ENCODE results near the gene DHX57. TPM values are rescaled to one million over a fixed set of nuclear protein-coding genes. Genes with fewer than 3 reads are reported as not detected.

Gene DHX57
- total RNA-seq, 1 donor from 2014 or later, result 18.6 TPM

GRCh38 chr2:38907743-38908562, 32.2 kb upstream of the DHX57 start:
- Mint-ChIP-seq H3K4me1 (ENCODE audit: low read depth, unreplicated experiment) (no peaks in the 10 kb centered on the region), H3K9me3 (ENCODE audit: unreplicated experiment) (no peaks in the 10 kb centered on the region), H3K27ac (ENCODE audit: unreplicated experiment) (no peak overlapping the region), H3K27me3 (ENCODE audit: low read depth, unreplicated experiment) (peaks cover 12% of the 10 kb centered on the region), H3K4me3 (ENCODE audit: unreplicated experiment) (no peak overlapping the region), H3K36me3 (ENCODE audit: low read depth, unreplicated experiment) (no peaks in the 10 kb centered on the region)
- Histone ChIP-seq H3K27ac (ENCODE audit: low read depth, low read length) (no peak overlapping the region), H3K4me1 (ENCODE audit: insufficient read depth, low read length) (no peaks in the 10 kb centered on the region), H3K9me3 (ENCODE audit: insufficient read depth, low read depth, low read length) (no peaks in the 10 kb centered on the region), H3K36me3 (ENCODE audit: insufficient read depth, low read length) (no peaks in the 10 kb centered on the region), H3K4me3 (ENCODE audit: insufficient read depth, low read depth, low read length) (no peak overlapping the region), H3K4me2 (ENCODE audit: low read length) (no peak overlapping the region), H4K20me1 (ENCODE audit: insufficient read depth, low read length) (no peaks in the 10 kb centered on the region), H2AFZ (ENCODE audit: low read depth, low read length) (no peak overlapping the region), H3K9ac (ENCODE audit: low read length) (no peak overlapping the region), H3K79me2 (ENCODE audit: insufficient read depth, low read length) (no peaks in the 10 kb centered on the region), H3K27me3 (ENCODE audit: insufficient read depth, low read length) (no peaks in the 10 kb centered on the region)
- TF ChIP-seq, protein P1, sequence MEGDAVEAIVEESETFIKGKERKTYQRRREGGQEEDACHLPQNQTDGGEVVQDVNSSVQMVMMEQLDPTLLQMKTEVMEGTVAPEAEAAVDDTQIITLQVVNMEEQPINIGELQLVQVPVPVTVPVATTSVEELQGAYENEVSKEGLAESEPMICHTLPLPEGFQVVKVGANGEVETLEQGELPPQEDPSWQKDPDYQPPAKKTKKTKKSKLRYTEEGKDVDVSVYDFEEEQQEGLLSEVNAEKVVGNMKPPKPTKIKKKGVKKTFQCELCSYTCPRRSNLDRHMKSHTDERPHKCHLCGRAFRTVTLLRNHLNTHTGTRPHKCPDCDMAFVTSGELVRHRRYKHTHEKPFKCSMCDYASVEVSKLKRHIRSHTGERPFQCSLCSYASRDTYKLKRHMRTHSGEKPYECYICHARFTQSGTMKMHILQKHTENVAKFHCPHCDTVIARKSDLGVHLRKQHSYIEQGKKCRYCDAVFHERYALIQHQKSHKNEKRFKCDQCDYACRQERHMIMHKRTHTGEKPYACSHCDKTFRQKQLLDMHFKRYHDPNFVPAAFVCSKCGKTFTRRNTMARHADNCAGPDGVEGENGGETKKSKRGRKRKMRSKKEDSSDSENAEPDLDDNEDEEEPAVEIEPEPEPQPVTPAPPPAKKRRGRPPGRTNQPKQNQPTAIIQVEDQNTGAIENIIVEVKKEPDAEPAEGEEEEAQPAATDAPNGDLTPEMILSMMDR (IDR thresholded peaks at IDR 0.05; ENCODE audit: insufficient read depth, low read depth, low read length), result no peak
- no peak for TF ChIP-seq EZH2 (IDR thresholded peaks at IDR 0.05; ENCODE audit: insufficient read depth, low read length)
- DNase-seq (ENCODE audit: low read depth), result no peak
- no peak for FAIRE-seq

GRCh38 chr2:38907242-38907641, 31.5 kb upstream of the DHX57 start:
- Histone ChIP-seq H3K4me2 (ENCODE audit: low read length) (no peak overlapping the region), H3K36me3 (ENCODE audit: insufficient read depth, low read length) (no peaks in the 10 kb centered on the region), H3K4me3 (ENCODE audit: insufficient read depth, low read depth, low read length) (no peak overlapping the region), H3K9ac (ENCODE audit: low read length) (no peak overlapping the region), H3K27ac (ENCODE audit: low read depth, low read length) (no peak overlapping the region), H3K79me2 (ENCODE audit: insufficient read depth, low read length) (no peaks in the 10 kb centered on the region), H2AFZ (ENCODE audit: low read depth, low read length) (no peak overlapping the region), H3K9me3 (ENCODE audit: insufficient read depth, low read depth, low read length) (no peaks in the 10 kb centered on the region), H3K4me1 (ENCODE audit: insufficient read depth, low read length) (no peaks in the 10 kb centered on the region), H4K20me1 (ENCODE audit: insufficient read depth, low read length) (no peaks in the 10 kb centered on the region), H3K27me3 (ENCODE audit: insufficient read depth, low read length) (no peaks in the 10 kb centered on the region)
- no peak for DNase-seq (ENCODE audit: low read depth)
- Mint-ChIP-seq H3K36me3 (ENCODE audit: low read depth, unreplicated experiment) (no peaks in the 10 kb centered on the region), H3K4me1 (ENCODE audit: low read depth, unreplicated experiment) (no peaks in the 10 kb centered on the region), H3K4me3 (ENCODE audit: unreplicated experiment) (no peak overlapping the region), H3K27ac (ENCODE audit: unreplicated experiment) (no peak overlapping the region), H3K9me3 (ENCODE audit: unreplicated experiment) (no peaks in the 10 kb centered on the region), H3K27me3 (ENCODE audit: low read depth, unreplicated experiment) (peaks cover 12% of the 10 kb centered on the region)
- no peak for TF ChIP-seq EZH2 (IDR thresholded peaks at IDR 0.05; ENCODE audit: insufficient read depth, low read length)
- TF ChIP-seq, protein P1 (IDR thresholded peaks at IDR 0.05; ENCODE audit: insufficient read depth, low read depth, low read length), result no peak
- no peak for FAIRE-seq

DNA sequence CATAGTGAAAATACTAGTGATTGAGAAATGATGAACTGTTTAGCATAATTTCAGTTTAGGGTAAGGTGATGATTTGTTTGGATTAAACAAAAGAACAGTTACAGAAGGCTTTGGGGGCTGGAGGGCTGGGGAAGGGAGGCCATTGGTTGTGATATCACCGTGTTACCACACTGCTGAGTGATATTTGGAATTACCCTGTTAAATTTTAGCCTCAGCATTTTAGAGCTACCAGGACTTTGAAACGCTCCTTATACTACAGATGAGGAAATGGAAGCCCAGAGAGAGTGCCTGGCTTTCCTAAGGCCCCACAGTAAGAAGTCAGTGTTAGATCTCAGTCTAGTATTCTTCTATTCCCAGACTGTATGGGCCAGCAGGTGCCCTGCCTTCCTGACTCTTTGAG, 29.5 kb upstream of the DHX57 start:
- Mint-ChIP-seq H3K36me3 (ENCODE audit: low read depth, unreplicated experiment) (no peaks in the 10 kb centered on the region), H3K27me3 (ENCODE audit: low read depth, unreplicated experiment) (peaks cover 12% of the 10 kb centered on the region), H3K27ac (ENCODE audit: unreplicated experiment) (no peak overlapping the region), H3K4me3 (ENCODE audit: unreplicated experiment) (no peak overlapping the region), H3K9me3 (ENCODE audit: unreplicated experiment) (no peaks in the 10 kb centered on the region), H3K4me1 (ENCODE audit: low read depth, unreplicated experiment) (no peaks in the 10 kb centered on the region)
- H3K27ac ChIP-seq (ENCODE audit: low read depth, low read length), result no peak overlapping the region
- H3K36me3 ChIP-seq (ENCODE audit: insufficient read depth, low read length), result no peaks in the 10 kb centered on the region
- FAIRE-seq, result no peak
- H2AFZ ChIP-seq (ENCODE audit: low read depth, low read length), result no peak overlapping the region
- no peak overlapping the region for H3K4me3 ChIP-seq (ENCODE audit: insufficient read depth, low read depth, low read length)
- TF ChIP-seq, protein P1 (IDR thresholded peaks at IDR 0.05; ENCODE audit: insufficient read depth, low read depth, low read length), result no peak
- H3K27me3 ChIP-seq (ENCODE audit: insufficient read depth, low read length), result peaks cover 2% of the 10 kb centered on the region
- H3K4me2 ChIP-seq (ENCODE audit: low read length), result no peak overlapping the region
- no peak for DNase-seq (ENCODE audit: low read depth)
- no peak overlapping the region for H3K9ac ChIP-seq (ENCODE audit: low read length)
- no peaks in the 10 kb centered on the region for H3K79me2 ChIP-seq (ENCODE audit: insufficient read depth, low read length)
- H4K20me1 ChIP-seq (ENCODE audit: insufficient read depth, low read length), result no peaks in the 10 kb centered on the region
- no peaks in the 10 kb centered on the region for H3K4me1 ChIP-seq (ENCODE audit: insufficient read depth, low read length)
- H3K9me3 ChIP-seq (ENCODE audit: insufficient read depth, low read depth, low read length), result no peaks in the 10 kb centered on the region

All from astrocyte (in vitro differentiated cells and primary cell).